Heart left ventricle (tissue), 16 donors: ENCODE results near the gene CD68. TPM values are rescaled to one million over a fixed set of nuclear protein-coding genes. Genes with fewer than 3 reads are reported as not detected.

ENCODE experiments used
- ATAC-seq, 4 donors: fragments of 200-7000 bp; cut with Tn5 transposase; one replicate each; pipeline ENCODE4 v1.9.1; 2020 to 2022; ENCODE audit warnings: moderate library complexity in 4 of 4, mild to moderate bottlenecking in 3 of 4, moderate number of reproducible peaks in 1 of 4
- DNase-seq, 5 donors: peaks; one replicate each; pipeline ENCODE4 v3.0.0-alpha.2; 2020
- H3K27ac ChIP-seq, 12 donors: fragments of 200-600 bp; sonication (generic) in 4 of 12; one replicate each; pipeline versions ENCODE4 v1.5.0 to v1.8.0; 2016 to 2022; ENCODE audit warnings: mild to moderate bottlenecking in 2 of 12
- H3K27me3 ChIP-seq, 9 donors: fragments of 200-600 bp; sonication (generic) in 2 of 9; one replicate each; pipeline versions ENCODE4 v1.5.1 to v1.8.0; 2016 to 2022; ENCODE audit warnings: mild to moderate bottlenecking in 3 of 9
- H3K36me3 ChIP-seq, 9 donors: fragments of 200-600 bp; sonication (generic) in 2 of 9; one replicate each; pipeline versions ENCODE4 v1.5.0 to v1.8.0; 2018 to 2022; ENCODE audit warnings: mild to moderate bottlenecking in 2 of 9
- H3K4me1 ChIP-seq, 12 donors: fragments of 200-600 bp; sonication (generic) in 4 of 12; one replicate each; pipeline versions ENCODE4 v1.5.0 to v1.8.0; 2016 to 2022; ENCODE audit warnings: mild to moderate bottlenecking in 3 of 12
- H3K4me3 ChIP-seq, 12 donors: fragments of 200-600 bp; sonication (generic) in 4 of 12; one replicate each; pipeline versions ENCODE4 v1.5.0 to v1.8.0; 2017 to 2022; ENCODE audit warnings: mild to moderate bottlenecking in 9 of 12, moderate library complexity in 4 of 12
- H3K9me3 ChIP-seq, 12 donors: fragments of 200-600 bp; sonication (generic) in 4 of 12; one replicate each; pipeline versions ENCODE4 v1.5.0 to v1.8.0; 2016 to 2022; ENCODE audit warnings: mild to moderate bottlenecking in 1 of 12
- POLR2A ChIP-seq, 2 donors: fragments of 450-650 bp; IDR thresholded peaks; one replicate each; pipeline ENCODE4 v1.6.1; 2017; ENCODE audit warnings: antibody characterized with exemption in 2 of 2, mild to moderate bottlenecking in 2 of 2, moderate library complexity in 2 of 2
- WGBS, 4 donors: extraction: QIAGEN DNeasy Blood & Tissue Kit in 2 of 4; methylation state at CpG; one replicate each; pipeline versions ENCODE4 v1.1.5 to v1.1.7; 2013 to 2018; 5-methylcytosine and 5-hydroxymethylcytosine counted together
- intact Hi-C, 10 donors: fragments of 100-400 bp; cut with DNase I; formaldehyde crosslinking; loops; one replicate each; pipeline versions ENCODE4 v1.11.1 to v1.14.2; 2022
- polyA plus RNA-seq, 2 donors: library from polyadenylated mRNA; stranded (reverse); fragments of 200-250 nt; gene quantifications; one replicate each; pipeline ENCODE4 v1.2.3, GENCODE V29; 2013
- total RNA-seq, 9 donors: library from RNA; depleted of rRNA in 2 of 9; stranded (reverse); fragments of >200 nt in 2 of 9; fragmentation: NEBNext Ultra II Directional in 3 of 9; extraction: Animal tissue kit (Norgen Biotek cat#: 25700) in 3 of 9; gene quantifications; one replicate each; pipeline versions ENCODE4 v1.1.0 to v1.2.4, GENCODE V29; 2016 to 2023
- TF ChIP-seq, protein P1 (sequence below), 12 donors: fragments of 200-600 bp; sonication (generic) in 4 of 12; IDR thresholded peaks; one replicate each; pipeline versions ENCODE4 v1.5.0 to v1.8.0; 2018 to 2022; ENCODE audit warnings: antibody characterized with exemption in 12 of 12, mild to moderate bottlenecking in 5 of 12
- donor health status: ischemic (EF 13 %, LVEDD 7.1; RV severe dilation, severe dysfunction).
- donor health status: healthy with polysubstance abuse.
- donor health status: DM: no; HTN: yes; CAD: no.
- donor health status: DM: no; HTN: no; CAD: no.
- donor health status: ischemic (EF 25% LVEDD 6.9; RV normal size, moderate dysfunction).
- donor health status: ischemic (EF 25% LVEDD 5.7; RV mildly dilated, moderate dysfunction).
- donor health status: healthy.
- donor health status: DM: yes; HTN: yes; CAD: no.
- donor health status: ischemic (EF 35%, LVEDD 5.7; RV mildly dilated, moderate dysfunction).
- donor health status: nonischemic (EF 11% LVEDD 7.7; RV severe dilation, severe dysfunction).
- donor health status: DM: yes; HTN: yes; CAD: no.
- donor health status: PGD.
- donor health status: ischemic (EF 29% LVEDD 5.4; RV normal size, mild dysfunction).
- donor health status: nonischemic (EF 23%, LVEDD 6.1; RV moderate dilation, normal function).

Gene CD68
- total and polyA plus RNA-seq, 11 donors: 9.9 to 324 (median 22.5) TPM

- TF ChIP-seq POLR2A (IDR thresholded peaks at IDR 0.05): peak in 1 of 2 donors; percentile 47
- TF ChIP-seq, protein P1, sequence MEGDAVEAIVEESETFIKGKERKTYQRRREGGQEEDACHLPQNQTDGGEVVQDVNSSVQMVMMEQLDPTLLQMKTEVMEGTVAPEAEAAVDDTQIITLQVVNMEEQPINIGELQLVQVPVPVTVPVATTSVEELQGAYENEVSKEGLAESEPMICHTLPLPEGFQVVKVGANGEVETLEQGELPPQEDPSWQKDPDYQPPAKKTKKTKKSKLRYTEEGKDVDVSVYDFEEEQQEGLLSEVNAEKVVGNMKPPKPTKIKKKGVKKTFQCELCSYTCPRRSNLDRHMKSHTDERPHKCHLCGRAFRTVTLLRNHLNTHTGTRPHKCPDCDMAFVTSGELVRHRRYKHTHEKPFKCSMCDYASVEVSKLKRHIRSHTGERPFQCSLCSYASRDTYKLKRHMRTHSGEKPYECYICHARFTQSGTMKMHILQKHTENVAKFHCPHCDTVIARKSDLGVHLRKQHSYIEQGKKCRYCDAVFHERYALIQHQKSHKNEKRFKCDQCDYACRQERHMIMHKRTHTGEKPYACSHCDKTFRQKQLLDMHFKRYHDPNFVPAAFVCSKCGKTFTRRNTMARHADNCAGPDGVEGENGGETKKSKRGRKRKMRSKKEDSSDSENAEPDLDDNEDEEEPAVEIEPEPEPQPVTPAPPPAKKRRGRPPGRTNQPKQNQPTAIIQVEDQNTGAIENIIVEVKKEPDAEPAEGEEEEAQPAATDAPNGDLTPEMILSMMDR (IDR thresholded peaks at IDR 0.05): peak in 2 of 12 donors; percentile 5 to 11
- WGBS, 4 donors: 11 to 26% (median 15%) methylated on average over 15 to 21 of the region's 21 CpGs
- no peaks in the 10 kb centered on the region for H3K9me3 ChIP-seq
- intact Hi-C loops: loop anchor here in 6 of 10 donors (2.0 to 10.0 kb wide), 8 partner anchors 41 to 206 kb away; partner anchors contain the start of genes KCTD11 (in 2 of the 6), TMEM95 (in 2 of the 6) and POLR2A (in 1 of the 6)
- ATAC-seq (peak; percentile 55 to 79 (median 68)), DNase-seq (peak; percentile 88 to 92 (median 90))
- peaks cover 0 to 10% (median 0%) of the 10 kb centered on the region in 9 donors for H3K36me3 ChIP-seq
- H3K4me3 ChIP-seq: peak overlapping the region in 10 of 12 donors; percentile 25 to 98 (median 84)
- peaks cover 11 to 66% (median 48%) of the 10 kb centered on the region in 12 donors for H3K4me1 ChIP-seq
- no peaks in the 10 kb centered on the region for H3K27me3 ChIP-seq
- H3K27ac ChIP-seq: peak overlapping the region; percentile 86 to 98 (median 94)
Observed at GRCh38 chr17:7557775-7558543, 21.5 kb upstream of the CD68 start.

DNA sequence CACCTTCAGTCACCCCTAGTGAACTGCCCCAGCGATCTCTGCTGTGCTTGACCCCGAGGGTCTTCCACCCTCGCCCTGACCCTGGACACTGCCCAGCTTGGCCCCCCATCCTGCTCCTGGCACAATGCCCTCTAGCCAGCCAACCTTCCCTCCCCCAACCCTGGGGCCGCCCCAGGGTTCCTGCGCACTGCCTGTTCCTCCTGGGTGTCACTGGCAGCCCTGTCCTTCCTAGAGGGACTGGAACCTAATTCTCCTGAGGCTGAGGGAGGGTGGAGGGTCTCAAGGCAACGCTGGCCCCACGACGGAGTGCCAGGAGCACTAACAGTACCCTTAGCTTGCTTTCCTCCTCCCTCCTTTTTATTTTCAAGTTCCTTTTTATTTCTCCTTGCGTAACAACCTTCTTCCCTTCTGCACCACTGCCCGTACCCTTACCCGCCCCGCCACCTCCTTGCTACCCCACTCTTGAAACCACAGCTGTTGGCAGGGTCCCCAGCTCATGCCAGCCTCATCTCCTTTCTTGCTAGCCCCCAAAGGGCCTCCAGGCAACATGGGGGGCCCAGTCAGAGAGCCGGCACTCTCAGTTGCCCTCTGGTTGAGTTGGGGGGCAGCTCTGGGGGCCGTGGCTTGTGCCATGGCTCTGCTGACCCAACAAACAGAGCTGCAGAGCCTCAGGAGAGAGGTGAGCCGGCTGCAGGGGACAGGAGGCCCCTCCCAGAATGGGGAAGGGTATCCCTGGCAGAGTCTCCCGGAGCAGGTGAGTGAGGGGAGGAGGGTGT lies 20.7 kb upstream of the CD68 start, which contains the start of gene TNFSF13:
Gene TNFSF13 (plus strand): TSS at position 207 of the 776 bp plus-strand sequence. CDS start 290 bp downstream, at position 497.
- H3K4me1 ChIP-seq: peaks cover 11 to 66% (median 55%) of the 10 kb centered on the region in 12 donors
- intact Hi-C loops: loop anchor here in 6 of 10 donors (2.0 to 10.0 kb wide), 8 partner anchors 41 to 206 kb away; partner anchors contain the start of genes KCTD11 (in 2 of the 6), TMEM95 (in 2 of the 6) and POLR2A (in 1 of the 6)
- WGBS, 4 donors: 50 to 57% (median 56%) methylated on average over 16 of the region's 16 CpGs
- peaks cover 0 to 12% (median 8%) of the 10 kb centered on the region in 9 donors for H3K36me3 ChIP-seq
- no peaks in the 10 kb centered on the region for H3K9me3 ChIP-seq
- no peak for TF ChIP-seq POLR2A (IDR thresholded peaks at IDR 0.05)
- TF ChIP-seq, protein P1 (IDR thresholded peaks at IDR 0.05): no peak
- DNase-seq (peak in 2 of 5 donors; percentile 45 to 79), ATAC-seq (peak; percentile 4 to 36 (median 10))
- no peaks in the 10 kb centered on the region for H3K27me3 ChIP-seq
- peak within 1 kb of the TSS in 10 of 12 donors; percentile 25 to 98 (median 90) for H3K4me3 ChIP-seq
- peak within 1 kb of the TSS; percentile 86 to 98 (median 94) for H3K27ac ChIP-seq

- intact Hi-C loops: loop anchor here (2.0 to 10.0 kb wide), 11 partner anchors 37 to 207 kb away; partner anchors contain the start of genes KCTD11 (in 5 of the 10), TMEM95 (in 4 of the 10), FGF11 (in 2 of the 10) and TMEM102 (in 2 of the 10)
- no peak for ATAC-seq
- Histone ChIP-seq H3K9me3 (no peaks in the 10 kb centered on the region), H3K4me1 (peaks cover 11 to 72% (median 57%) of the 10 kb centered on the region in 12 donors), H3K27me3 (no peaks in the 10 kb centered on the region), H3K4me3 (peak overlapping the region in 10 of 12 donors; percentile 29 to 98 (median 93)), H3K36me3 (peaks cover 0 to 17% (median 15%) of the 10 kb centered on the region in 9 donors), H3K27ac (peak overlapping the region; percentile 86 to 98 (median 94))
- no peak for DNase-seq
- 75 to 82% (median 81%) methylated on average over 18 of the region's 18 CpGs for WGBS, 4 donors
- TF ChIP-seq, protein P1 (IDR thresholded peaks at IDR 0.05): no peak
- TF ChIP-seq POLR2A (IDR thresholded peaks at IDR 0.05): no peak
Observed at GRCh38 chr17:7559320-7560171, 19.9 kb upstream of the CD68 start.
